Measurements from ENCODE around the gene PTPRH.

DNA sequence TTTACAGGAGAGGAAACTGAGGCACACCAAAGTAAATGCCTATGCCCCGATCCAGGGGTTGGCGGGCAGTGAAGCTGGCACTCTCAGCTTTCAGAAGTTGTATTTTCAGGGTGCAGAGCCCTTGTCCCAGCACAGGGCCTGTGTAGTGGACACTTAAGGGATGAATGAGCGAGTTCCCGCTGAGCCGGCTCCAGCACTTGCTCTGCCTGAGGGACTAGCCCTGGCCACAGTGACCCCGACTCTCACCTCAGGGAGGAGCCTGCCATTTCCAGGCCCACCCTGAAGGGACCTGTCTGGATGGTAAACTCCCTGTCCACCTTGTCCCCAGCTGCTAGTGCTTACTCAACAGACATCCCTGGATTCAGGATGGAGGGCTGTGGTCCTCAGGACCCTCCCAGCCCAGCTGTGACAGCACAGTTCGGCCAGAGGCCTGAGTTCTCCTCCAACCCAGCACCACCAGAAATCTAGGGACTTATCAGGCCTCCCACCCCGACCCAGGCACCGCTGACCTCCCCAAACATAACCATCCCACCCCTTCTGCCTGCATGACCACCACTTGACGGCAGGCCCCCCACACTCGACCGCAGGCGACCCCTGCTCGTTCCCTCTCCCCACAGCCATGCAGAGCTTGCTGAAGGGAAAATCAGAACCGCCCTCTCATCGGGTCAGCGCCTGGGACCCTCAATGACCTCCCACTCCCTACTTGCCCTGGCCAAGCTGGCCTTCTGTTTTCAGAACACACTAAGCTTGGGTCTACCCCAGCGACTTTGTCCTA, 41.1 kb upstream of the PTPRH start:
- TF ChIP-seq, protein P1, sequence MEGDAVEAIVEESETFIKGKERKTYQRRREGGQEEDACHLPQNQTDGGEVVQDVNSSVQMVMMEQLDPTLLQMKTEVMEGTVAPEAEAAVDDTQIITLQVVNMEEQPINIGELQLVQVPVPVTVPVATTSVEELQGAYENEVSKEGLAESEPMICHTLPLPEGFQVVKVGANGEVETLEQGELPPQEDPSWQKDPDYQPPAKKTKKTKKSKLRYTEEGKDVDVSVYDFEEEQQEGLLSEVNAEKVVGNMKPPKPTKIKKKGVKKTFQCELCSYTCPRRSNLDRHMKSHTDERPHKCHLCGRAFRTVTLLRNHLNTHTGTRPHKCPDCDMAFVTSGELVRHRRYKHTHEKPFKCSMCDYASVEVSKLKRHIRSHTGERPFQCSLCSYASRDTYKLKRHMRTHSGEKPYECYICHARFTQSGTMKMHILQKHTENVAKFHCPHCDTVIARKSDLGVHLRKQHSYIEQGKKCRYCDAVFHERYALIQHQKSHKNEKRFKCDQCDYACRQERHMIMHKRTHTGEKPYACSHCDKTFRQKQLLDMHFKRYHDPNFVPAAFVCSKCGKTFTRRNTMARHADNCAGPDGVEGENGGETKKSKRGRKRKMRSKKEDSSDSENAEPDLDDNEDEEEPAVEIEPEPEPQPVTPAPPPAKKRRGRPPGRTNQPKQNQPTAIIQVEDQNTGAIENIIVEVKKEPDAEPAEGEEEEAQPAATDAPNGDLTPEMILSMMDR (IDR thresholded peaks at IDR 0.05), result no peak
- no peak for TF ChIP-seq POLR2A (IDR thresholded peaks at IDR 0.05)
